BE2C (cell line): Measurements from ENCODE around the gene PHACTR3.

Source experiments
- DNase-seq: peaks from one replicate; pipeline ENCODE4 v3.0.0-alpha.2; 2020
- H3K27me3 ChIP-seq: fragments of 250-450 bp; sonication (Bioruptor Pico); 2 replicates; pipeline ENCODE4 v1.5.1; 2020; ENCODE audit warnings: mild to moderate bottlenecking
- H3K36me3 ChIP-seq: fragments of 250-450 bp; sonication (Bioruptor Pico); 2 replicates; pipeline ENCODE4 v1.5.1; 2020; ENCODE audit warnings: mild to moderate bottlenecking
- H3K4me1 ChIP-seq: fragments of 250-450 bp; sonication (Bioruptor Pico); 2 replicates; pipeline ENCODE4 v1.5.1; 2020
- H3K4me3 ChIP-seq: 2 replicates; pipeline ENCODE4 v1.5.1; 2011; ENCODE audit warnings: low read depth, low read length
- H3K9me3 ChIP-seq: fragments of 250-450 bp; sonication (Bioruptor Pico); 2 replicates; pipeline ENCODE4 v1.5.1; 2020
- CTCF ChIP-seq: IDR thresholded peaks from 2 replicates; pipeline ENCODE4 v1.5.1; 2012; ENCODE audit warnings: mild to moderate bottlenecking, low read depth, low read length

The PHACTR3 gene

GRCh38 chr20:59829054-59829785, 224.9 kb downstream of the PHACTR3 start:
- Histone ChIP-seq H3K4me3 (no peak overlapping the region), H3K9me3 (no peaks in the 10 kb centered on the region), H3K4me1 (no peaks in the 10 kb centered on the region), H3K27me3 (no peaks in the 10 kb centered on the region), H3K36me3 (no peaks in the 10 kb centered on the region)
- no peak for DNase-seq
- no peak for TF ChIP-seq CTCF

GRCh38 chr20:59829786-59830664, 225.7 kb downstream of the PHACTR3 start:
- TF ChIP-seq CTCF = no peak
- Histone ChIP-seq H3K27me3 (no peaks in the 10 kb centered on the region), H3K9me3 (no peaks in the 10 kb centered on the region), H3K36me3 (no peaks in the 10 kb centered on the region), H3K4me1 (no peaks in the 10 kb centered on the region), H3K4me3 (no peak overlapping the region)
- no peak for DNase-seq

GRCh38 chr20:59830665-59831023, 226.3 kb downstream of the PHACTR3 start:
- Histone ChIP-seq H3K36me3 (no peaks in the 10 kb centered on the region), H3K4me1 (no peaks in the 10 kb centered on the region), H3K27me3 (no peaks in the 10 kb centered on the region; the same call in 1 of the 2 replicates), H3K4me3 (no peak overlapping the region), H3K9me3 (no peaks in the 10 kb centered on the region)
- no peak for DNase-seq
- no peak for TF ChIP-seq CTCF

GRCh38 chr20:59831024-59831915, 226.9 kb downstream of the PHACTR3 start:
- no peak for DNase-seq

GRCh38 chr20:59831916-59832270, 227.6 kb downstream of the PHACTR3 start:
- TF ChIP-seq CTCF = no peak
- H3K4me3 ChIP-seq = no peak overlapping the region
- no peaks in the 10 kb centered on the region for H3K4me1 ChIP-seq
- DNase-seq = no peak
- no peaks in the 10 kb centered on the region for H3K36me3 ChIP-seq
- H3K9me3 ChIP-seq = no peaks in the 10 kb centered on the region
- H3K27me3 ChIP-seq = peaks cover 10% of the 10 kb centered on the region

More at GRCh38 chr20:59831024-59831915, 226.9 kb downstream of the PHACTR3 start:
- Histone ChIP-seq H3K4me3 (no peak overlapping the region), H3K27me3 (peaks cover 4% of the 10 kb centered on the region), H3K9me3 (no peaks in the 10 kb centered on the region), H3K4me1 (no peaks in the 10 kb centered on the region), H3K36me3 (no peaks in the 10 kb centered on the region)
- TF ChIP-seq CTCF = no peak
